MCF 10A (cell line): ENCODE results near the gene RTL10. TPM values are rescaled to one million over a fixed set of nuclear protein-coding genes. Genes with fewer than 3 reads are reported as not detected.

ENCODE experiments used
- BruUV-seq: library from RNA; stranded (reverse); fragments of 400-500 nt; replicated peaks from 2 replicates; lab custom pipeline; 2021; lab: Mats Ljungman, UMichigan
- CTCF ChIA-PET: fragments of 300-600 bp; sonication (Branson Sonifier 250); formaldehyde crosslinking; extraction: SDS; loops from one replicate; lab custom pipeline; 2021; ENCODE audit warnings: antibody characterized with exemption, inconsistent platforms; lab: Yijun Ruan, JAX
- POLR2A ChIA-PET: fragments of 300-600, 350-650 bp; sonication (Branson Sonifier 250); formaldehyde crosslinking; extraction: SDS; loops from one replicate; lab custom pipeline; 2020; ENCODE audit warnings: antibody characterized with exemption, inconsistent platforms; lab: Yijun Ruan, JAX
- DNase-seq: peaks from one replicate; pipeline ENCODE4 v3.0.0-alpha.2; 2018; ENCODE audit not compliant: unreplicated experiment
- H3K27ac Mint-ChIP-seq: one replicate; pipeline ENCODE4 v1.8.0; 2022; ENCODE audit warnings: mild to moderate bottlenecking, low read depth, mixed read lengths; ENCODE audit not compliant: unreplicated experiment
- H3K27me3 Mint-ChIP-seq: one replicate; pipeline ENCODE4 v1.8.0; 2022; ENCODE audit warnings: mixed read lengths; ENCODE audit not compliant: insufficient read depth, unreplicated experiment
- H3K36me3 Mint-ChIP-seq: one replicate; pipeline ENCODE4 v1.8.0; 2022; ENCODE audit warnings: mild to moderate bottlenecking, moderate library complexity, mixed read lengths; ENCODE audit not compliant: insufficient read depth, unreplicated experiment
- H3K4me1 Mint-ChIP-seq: one replicate; pipeline ENCODE4 v1.8.0; 2022; ENCODE audit warnings: mixed read lengths; ENCODE audit not compliant: insufficient read depth, unreplicated experiment
- H3K4me3 Mint-ChIP-seq: one replicate; pipeline ENCODE4 v1.8.0; 2022; ENCODE audit warnings: mild to moderate bottlenecking, moderate library complexity, mixed read lengths; ENCODE audit not compliant: unreplicated experiment
- H3K9me3 Mint-ChIP-seq: one replicate; pipeline ENCODE4 v1.8.0; 2022; ENCODE audit warnings: mixed read lengths; ENCODE audit not compliant: unreplicated experiment
- CTCF ChIP-seq: fragments of 200-600 bp; IDR thresholded peaks from one replicate; pipeline ENCODE4 v1.8.0; 2022; ENCODE audit warnings: antibody characterized with exemption, mild to moderate bottlenecking; ENCODE audit not compliant: unreplicated experiment
- intact Hi-C: fragments of 100-400 bp; cut with micrococcal nuclease; formaldehyde crosslinking; loops from 2 replicates; pipeline ENCODE4 v1.14.1; 2022
- total RNA-seq: library from RNA; stranded (reverse); gene quantifications from 2 replicates; pipeline ENCODE4 v1.2.3, GENCODE V29; 2022

The RTL10 gene
- total RNA-seq, 1 experiment from 2014 or later, result 20.6 TPM

DNA sequence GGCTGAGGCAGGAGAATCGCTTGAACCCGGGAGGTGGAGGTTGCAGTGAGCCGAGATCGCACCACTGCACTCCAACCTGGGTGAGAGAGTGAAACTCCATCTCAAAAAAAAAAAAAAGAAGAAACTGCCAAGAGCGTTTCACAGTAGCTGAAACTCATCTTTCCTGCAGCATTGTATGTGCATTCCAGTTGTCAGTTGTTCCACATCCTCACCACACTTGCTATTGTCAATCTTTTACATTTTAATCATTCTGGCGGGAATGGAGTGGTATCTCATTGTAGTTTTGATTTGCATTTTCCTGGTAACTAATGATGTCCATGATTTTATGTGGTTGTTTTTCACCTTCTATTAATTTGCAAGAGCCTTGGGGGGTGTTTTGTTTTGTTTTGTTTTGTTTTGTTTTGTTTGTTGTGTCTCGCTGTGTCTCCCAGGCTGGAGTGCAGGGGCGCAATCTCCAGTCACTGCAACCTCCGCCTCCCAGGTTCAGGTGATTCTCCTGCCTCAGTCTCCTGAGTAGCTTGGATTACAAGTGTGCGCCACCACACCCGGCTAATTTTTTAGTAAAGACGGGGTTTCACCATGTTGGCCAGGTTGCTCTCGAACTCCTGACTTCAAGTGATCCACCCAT, 8.1 kb upstream of the RTL10 start:
- POLR2A ChIA-PET, result interaction anchor here (0.8 to 4.7 kb wide), 4 partner anchors 8 to 106 kb away, joined by 3 to 32 read pairs (median 3); partner anchors contain the start of genes GNB1L and RTL10
- no peaks in the 10 kb centered on the region for H3K36me3 Mint-ChIP-seq
- TF ChIP-seq CTCF, result no peak
- H3K4me1 Mint-ChIP-seq, result peaks cover 5% of the 10 kb centered on the region
- H3K9me3 Mint-ChIP-seq, result no peaks in the 10 kb centered on the region
- no peaks in the 10 kb centered on the region for H3K27me3 Mint-ChIP-seq
- no peak for DNase-seq
- CTCF ChIA-PET, result no interaction called here
- BruUV-seq, result no TSS peak
- intact Hi-C loops, result no loop called here
- H3K4me3 Mint-ChIP-seq, result no peak overlapping the region
- no peak overlapping the region for H3K27ac Mint-ChIP-seq

DNA sequence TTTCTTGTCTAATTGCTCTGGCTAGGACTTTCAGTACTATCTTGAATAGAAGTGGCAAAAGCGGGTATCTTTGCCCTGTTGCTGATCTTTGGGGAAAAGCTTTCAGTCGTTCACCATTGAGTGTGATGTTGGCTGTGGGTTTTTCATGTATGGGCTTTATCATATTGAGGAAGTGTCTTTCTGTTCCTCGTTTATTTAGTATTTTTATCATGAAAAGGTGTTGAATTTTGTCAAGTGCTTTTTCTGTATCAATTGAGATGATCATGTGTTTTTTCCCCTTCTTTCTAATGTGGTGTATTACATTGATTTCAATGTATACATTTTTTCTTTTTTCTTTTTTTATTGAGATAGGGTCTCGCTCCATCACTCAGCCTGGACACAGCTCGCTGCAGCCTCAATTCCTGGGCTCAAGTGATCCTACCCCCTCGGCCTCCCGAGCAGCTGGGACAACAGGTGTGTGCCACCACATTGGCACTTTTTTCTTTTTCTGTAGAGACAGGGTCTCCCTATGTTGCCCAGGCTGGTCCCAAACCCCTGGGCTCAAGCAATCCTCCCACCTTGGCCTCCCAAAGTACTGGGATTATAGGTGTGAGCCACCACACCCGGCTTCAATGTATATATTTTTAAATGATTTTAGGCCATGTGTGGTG, 5.3 kb upstream of the RTL10 start:
- Mint-ChIP-seq H3K27ac (no peak overlapping the region), H3K27me3 (no peaks in the 10 kb centered on the region), H3K9me3 (no peaks in the 10 kb centered on the region), H3K36me3 (no peaks in the 10 kb centered on the region), H3K4me1 (no peaks in the 10 kb centered on the region), H3K4me3 (no peak overlapping the region)
- ChIA-PET POLR2A (interaction anchor here (0.8 kb wide), 1 partner anchor 149 kb away, joined by 5 read pairs; no protein-coding TSS in a partner anchor), CTCF (no interaction called here)
- TF ChIP-seq CTCF, result no peak
- BruUV-seq, result no TSS peak
- intact Hi-C loops, result no loop called here
- DNase-seq, result no peak

DNA sequence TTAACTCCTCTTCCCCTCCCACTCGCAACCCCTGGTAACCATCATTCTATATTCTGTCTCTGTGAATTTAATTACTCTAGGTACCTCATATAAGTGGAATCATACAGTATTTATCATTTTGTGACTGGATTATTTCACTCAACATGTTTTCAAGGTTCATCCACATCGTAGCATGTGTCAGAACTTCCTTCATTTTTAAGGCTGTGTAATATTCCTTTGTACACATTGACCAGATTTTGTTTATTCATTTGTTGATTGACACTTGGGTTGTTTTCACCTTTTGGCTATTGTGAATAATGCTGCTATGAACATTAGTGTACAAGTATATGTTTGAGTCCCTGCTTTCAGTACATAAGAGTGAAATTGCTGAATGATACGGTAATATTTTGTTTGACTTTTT, 2.7 kb upstream of the RTL10 start:
- H3K4me1 Mint-ChIP-seq, result peaks cover 14% of the 10 kb centered on the region
- H3K4me3 Mint-ChIP-seq, result no peak overlapping the region
- no peak overlapping the region for H3K27ac Mint-ChIP-seq
- H3K36me3 Mint-ChIP-seq, result no peaks in the 10 kb centered on the region
- BruUV-seq, result no TSS peak
- CTCF ChIA-PET, result no interaction called here
- H3K27me3 Mint-ChIP-seq, result no peaks in the 10 kb centered on the region
- no peaks in the 10 kb centered on the region for H3K9me3 Mint-ChIP-seq
- intact Hi-C loops, result loop anchor here (1.0 kb wide), 1 partner anchor 34 kb away; no protein-coding TSS in a partner anchor
- TF ChIP-seq CTCF, result no peak
- POLR2A ChIA-PET, result no interaction called here
- DNase-seq, result no peak
